Panc1 (cell line): Measurements from ENCODE around the gene SPAG6. TPM values are rescaled to one million over a fixed set of nuclear protein-coding genes. Genes with fewer than 3 reads are reported as not detected.

Experiments used
- ATAC-seq: fragments of 200-7000 bp; cut with Tn5 transposase; 2 replicates; pipeline ENCODE4 v1.9.1; 2020; ENCODE audit warnings: mild to moderate bottlenecking, moderate library complexity
- BruUV-seq: library from RNA; stranded (reverse); fragments of 400-500 nt; replicated peaks from 2 replicates; lab custom pipeline; 2021; lab: Mats Ljungman, UMichigan
- CTCF ChIA-PET: fragments of 300-600 bp; sonication (Branson Sonifier 250); formaldehyde crosslinking; loops from one replicate; lab custom pipeline; 2022; ENCODE audit warnings: antibody characterized with exemption; lab: Charles Lee
- POLR2A ChIA-PET: fragments of 300-600 bp; sonication (Branson Sonifier 250); formaldehyde crosslinking; loops from one replicate; lab custom pipeline; 2022; ENCODE audit warnings: antibody characterized with exemption; lab: Charles Lee
- DNase-seq: peaks from one replicate; pipeline ENCODE4 v3.0.0-alpha.2; 2010; ENCODE audit warnings: low read depth, low spot score
- H3K27ac ChIP-seq: 2 replicates; pipeline ENCODE4 v1.5.1; 2011; ENCODE audit warnings: mild to moderate bottlenecking, low read length, inconsistent platforms
- H3K27me3 ChIP-seq: fragments of 200-500 bp; sonication (Bioruptor generic); 2 replicates; pipeline ENCODE4 v1.6.0; 2014; ENCODE audit warnings: low read length, inconsistent platforms; ENCODE audit not compliant: control insufficient read depth, insufficient read depth
- H3K36me3 ChIP-seq: fragments of 200-500 bp; sonication (Bioruptor generic); 2 replicates; pipeline ENCODE4 v1.5.1; 2014; ENCODE audit warnings: inconsistent platforms, mild to moderate bottlenecking, low read length, moderate library complexity; ENCODE audit not compliant: control insufficient read depth, insufficient read depth
- H3K4me1 ChIP-seq: 2 replicates; pipeline ENCODE4 v1.5.1; 2011; ENCODE audit warnings: inconsistent platforms, mild to moderate bottlenecking, low read length, moderate library complexity; ENCODE audit not compliant: control insufficient read depth, insufficient read depth
- H3K4me3 ChIP-seq, 2 experiments: 2 replicates each; pipeline ENCODE4 v1.5.1; 2011 to 2012; ENCODE audit warnings: low read depth in 2 of 2, low read length in 2 of 2, mild to moderate bottlenecking in 2 of 2, inconsistent platforms in 1 of 2, moderate library complexity in 1 of 2
- H3K9me3 ChIP-seq: fragments of 200-500 bp; sonication (Bioruptor generic); 2 replicates; pipeline ENCODE4 v1.5.1; 2014; ENCODE audit warnings: low read depth, mild to moderate bottlenecking, inconsistent platforms, low read length, moderate library complexity; ENCODE audit not compliant: control insufficient read depth, insufficient read depth
- POLR2AphosphoS5 ChIP-seq: IDR thresholded peaks from 2 replicates; pipeline ENCODE4 v1.6.1; 2012; ENCODE audit warnings: mild to moderate bottlenecking, low read depth, low read length, moderate library complexity
- REST ChIP-seq, 2 experiments: IDR thresholded peaks; 2 replicates each; pipeline ENCODE4 v1.6.1; 2011 to 2012; ENCODE audit warnings: low read depth in 2 of 2, control low read depth in 1 of 2, low read length in 1 of 2, mild to moderate bottlenecking in 1 of 2, moderate library complexity in 1 of 2; ENCODE audit not compliant: insufficient read depth in 1 of 2
- SIN3A ChIP-seq: IDR thresholded peaks from 2 replicates; pipeline ENCODE4 v1.6.1; 2012; ENCODE audit warnings: low read depth, mild to moderate bottlenecking, low read length, moderate library complexity, borderline replicate concordance; ENCODE audit not compliant: insufficient read depth
- TCF7L2 ChIP-seq: IDR thresholded peaks from 2 replicates; pipeline ENCODE4 v1.6.1; 2011; ENCODE audit warnings: mild to moderate bottlenecking, low read depth, low read length, inconsistent platforms
- in situ Hi-C: cut with HindIII; loops from 2 replicates; pipeline ENCODE4 v1.10.0; 2016; ENCODE audit warnings: low sequenced_read_pairs, low pct_unique_long_range_greater_than_20kb
- intact Hi-C: fragments of 100-400 bp; cut with micrococcal nuclease; formaldehyde crosslinking; loops from one replicate; pipeline ENCODE4 v1.10.0; 2022; ENCODE audit not compliant: unreplicated experiment
- total RNA-seq: library from RNA; stranded (reverse); gene quantifications from one replicate; pipeline ENCODE4 v1.2.1, GENCODE V29; 2021; ENCODE audit not compliant: unreplicated experiment
- TF ChIP-seq, protein P1 (sequence below): fragments of 450-650 bp; IDR thresholded peaks from 2 replicates; pipeline ENCODE4 v1.5.1; 2017; ENCODE audit warnings: mild to moderate bottlenecking

SPAG6 gene
- total RNA-seq, 1 experiment from 2014 or later: not detected

DNA sequence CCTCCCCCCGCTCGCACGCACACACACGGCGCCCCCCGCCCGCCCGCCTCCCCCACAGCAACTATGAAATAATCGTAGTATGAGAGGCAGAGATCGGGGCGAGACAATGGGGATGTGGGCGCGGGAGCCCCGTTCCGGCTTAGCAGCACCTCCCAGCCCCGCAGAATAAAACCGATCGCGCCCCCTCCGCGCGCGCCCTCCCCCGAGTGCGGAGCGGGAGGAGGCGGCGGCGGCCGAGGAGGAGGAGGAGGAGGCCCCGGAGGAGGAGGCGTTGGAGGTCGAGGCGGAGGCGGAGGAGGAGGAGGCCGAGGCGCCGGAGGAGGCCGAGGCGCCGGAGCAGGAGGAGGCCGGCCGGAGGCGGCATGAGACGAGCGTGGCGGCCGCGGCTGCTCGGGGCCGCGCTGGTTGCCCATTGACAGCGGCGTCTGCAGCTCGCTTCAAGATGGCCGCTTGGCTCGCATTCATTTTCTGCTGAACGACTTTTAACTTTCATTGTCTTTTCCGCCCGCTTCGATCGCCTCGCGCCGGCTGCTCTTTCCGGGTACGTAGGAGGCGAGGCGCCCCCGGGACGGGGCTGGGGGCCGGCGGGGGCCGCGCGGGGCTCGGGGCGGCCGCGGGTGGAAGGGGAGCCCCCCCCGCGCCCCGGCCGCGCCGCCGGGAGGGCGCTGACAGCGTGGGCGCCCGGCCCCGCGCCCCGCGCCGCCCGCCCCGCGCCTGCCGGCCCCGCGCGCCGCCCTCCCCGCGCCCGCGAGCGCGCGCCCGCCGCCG lies 24.0 kb upstream of the SPAG6 start:
- peak; percentile 46 for ATAC-seq
- TF ChIP-seq TCF7L2: no peak
- peak; percentile 77; the same call in 1 of the 2 replicates for TF ChIP-seq SIN3A
- intact Hi-C loops: no loop called here
- H3K4me3 ChIP-seq: peak overlapping the region; percentile 54 to 59
- H3K4me1 ChIP-seq: peaks cover 31% of the 10 kb centered on the region
- no TSS peak for BruUV-seq
- in situ Hi-C loops: no loop called here
- no peaks in the 10 kb centered on the region; the same call in 1 of the 2 replicates for H3K36me3 ChIP-seq
- peak overlapping the region; percentile 66; the same call in 1 of the 2 replicates for H3K27ac ChIP-seq
- no peaks in the 10 kb centered on the region for H3K9me3 ChIP-seq
- DNase-seq: no peak
- ChIA-PET POLR2A (no interaction called here), CTCF (no interaction called here)
- no peaks in the 10 kb centered on the region; the same call in 1 of the 2 replicates for H3K27me3 ChIP-seq

GRCh38 chr10:22321924-22322640 lies 23.2 kb upstream of the SPAG6 start:
- no peak for TF ChIP-seq REST (IDR thresholded peaks at IDR 0.05; ENCODE audit: insufficient read depth in 1 of 2, low read depth in 2 of 2, low read length in 1 of 2)
- TF ChIP-seq POLR2AphosphoS5: no peak
- no peaks in the 10 kb centered on the region; the same call in 1 of the 2 replicates for H3K27me3 ChIP-seq
- intact Hi-C loops (no loop called here), in situ Hi-C loops (no loop called here)
- H3K9me3 ChIP-seq: no peaks in the 10 kb centered on the region
- ChIA-PET CTCF (no interaction called here), POLR2A (interaction anchor here (0.6 kb wide), 1 partner anchor 18 kb away, joined by 4 read pairs; no protein-coding TSS in a partner anchor)
- H3K4me3 ChIP-seq: peak overlapping the region; percentile 59 to 63
- H3K27ac ChIP-seq: peak overlapping the region; percentile 71
- H3K36me3 ChIP-seq: no peaks in the 10 kb centered on the region; the same call in 1 of the 2 replicates
- ATAC-seq (no peak), DNase-seq (no peak)
- no TSS peak for BruUV-seq
- H3K4me1 ChIP-seq: peaks cover 31% of the 10 kb centered on the region

- in situ Hi-C loops (no loop called here), intact Hi-C loops (no loop called here)
- DNase-seq (no peak), ATAC-seq (no peak)
- Histone ChIP-seq H3K9me3 (no peaks in the 10 kb centered on the region), H3K27me3 (no peaks in the 10 kb centered on the region; the same call in 1 of the 2 replicates), H3K4me1 (peaks cover 30% of the 10 kb centered on the region), H3K27ac (peak overlapping the region; percentile 71), H3K36me3 (peaks cover 4% of the 10 kb centered on the region), H3K4me3 (peak overlapping the region; percentile 59 to 63)
- no TSS peak for BruUV-seq
- no peak for TF ChIP-seq TCF7L2
- TF ChIP-seq, protein P1, sequence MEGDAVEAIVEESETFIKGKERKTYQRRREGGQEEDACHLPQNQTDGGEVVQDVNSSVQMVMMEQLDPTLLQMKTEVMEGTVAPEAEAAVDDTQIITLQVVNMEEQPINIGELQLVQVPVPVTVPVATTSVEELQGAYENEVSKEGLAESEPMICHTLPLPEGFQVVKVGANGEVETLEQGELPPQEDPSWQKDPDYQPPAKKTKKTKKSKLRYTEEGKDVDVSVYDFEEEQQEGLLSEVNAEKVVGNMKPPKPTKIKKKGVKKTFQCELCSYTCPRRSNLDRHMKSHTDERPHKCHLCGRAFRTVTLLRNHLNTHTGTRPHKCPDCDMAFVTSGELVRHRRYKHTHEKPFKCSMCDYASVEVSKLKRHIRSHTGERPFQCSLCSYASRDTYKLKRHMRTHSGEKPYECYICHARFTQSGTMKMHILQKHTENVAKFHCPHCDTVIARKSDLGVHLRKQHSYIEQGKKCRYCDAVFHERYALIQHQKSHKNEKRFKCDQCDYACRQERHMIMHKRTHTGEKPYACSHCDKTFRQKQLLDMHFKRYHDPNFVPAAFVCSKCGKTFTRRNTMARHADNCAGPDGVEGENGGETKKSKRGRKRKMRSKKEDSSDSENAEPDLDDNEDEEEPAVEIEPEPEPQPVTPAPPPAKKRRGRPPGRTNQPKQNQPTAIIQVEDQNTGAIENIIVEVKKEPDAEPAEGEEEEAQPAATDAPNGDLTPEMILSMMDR: no peak
- no peak for TF ChIP-seq SIN3A
- no peak for TF ChIP-seq POLR2AphosphoS5
- TF ChIP-seq REST (IDR thresholded peaks at IDR 0.05; ENCODE audit: insufficient read depth in 1 of 2, low read depth in 2 of 2, low read length in 1 of 2): no peak
- CTCF ChIA-PET: no interaction called here
- POLR2A ChIA-PET: interaction anchor here (0.6 to 0.7 kb wide), 2 partner anchors 17 to 807 kb away, joined by 4 to 5 read pairs; no protein-coding TSS in a partner anchor
Observed at GRCh38 chr10:22322641-22323160, 22.6 kb upstream of the SPAG6 start.
